T-helper 1 cell treated with Interleukin-12 subunit alpha and Interleukin-12 subunit beta and Interleukin-4 antibody, amounts not matched to agents 30 μg/mL and 1 μg/mL, for 36 hours (primary cell): Measurements from ENCODE around the gene SLC11A2.
"Not testable (repeated sequence)": the region's sequence is repeated elsewhere in the genome, so short reads cannot be mapped to it uniquely, and the experiment has no call there.

Experiments used
- H3K27ac Mint-ChIP-seq: one replicate; pipeline ENCODE4 v1.8.0; 2021; ENCODE audit warnings: mild to moderate bottlenecking, mixed read lengths
- H3K27me3 Mint-ChIP-seq: one replicate; pipeline ENCODE4 v1.8.0; 2021; ENCODE audit warnings: low read depth, mixed read lengths
- H3K36me3 Mint-ChIP-seq: one replicate; pipeline ENCODE4 v1.8.0; 2021; ENCODE audit warnings: low read depth, mixed read lengths
- H3K4me1 Mint-ChIP-seq: one replicate; pipeline ENCODE4 v1.8.0; 2021; ENCODE audit warnings: low read depth, mixed read lengths
- H3K4me3 Mint-ChIP-seq: one replicate; pipeline ENCODE4 v1.8.0; 2021; ENCODE audit warnings: mild to moderate bottlenecking, moderate library complexity, mixed read lengths
- H3K9me3 Mint-ChIP-seq: one replicate; pipeline ENCODE4 v1.8.0; 2021; ENCODE audit warnings: mixed read lengths

SLC11A2 gene

GRCh38 chr12:50933459-50934124 lies 92.6 kb downstream of the SLC11A2 start:
- Mint-ChIP-seq H3K9me3 (peaks cover 9% of the 10 kb centered on the region), H3K4me3 (no peak overlapping the region), H3K27me3 (no peaks in the 10 kb centered on the region), H3K27ac (no peak overlapping the region), H3K36me3 (peaks cover 2% of the 10 kb centered on the region), H3K4me1 (peaks cover 20% of the 10 kb centered on the region)

DNA sequence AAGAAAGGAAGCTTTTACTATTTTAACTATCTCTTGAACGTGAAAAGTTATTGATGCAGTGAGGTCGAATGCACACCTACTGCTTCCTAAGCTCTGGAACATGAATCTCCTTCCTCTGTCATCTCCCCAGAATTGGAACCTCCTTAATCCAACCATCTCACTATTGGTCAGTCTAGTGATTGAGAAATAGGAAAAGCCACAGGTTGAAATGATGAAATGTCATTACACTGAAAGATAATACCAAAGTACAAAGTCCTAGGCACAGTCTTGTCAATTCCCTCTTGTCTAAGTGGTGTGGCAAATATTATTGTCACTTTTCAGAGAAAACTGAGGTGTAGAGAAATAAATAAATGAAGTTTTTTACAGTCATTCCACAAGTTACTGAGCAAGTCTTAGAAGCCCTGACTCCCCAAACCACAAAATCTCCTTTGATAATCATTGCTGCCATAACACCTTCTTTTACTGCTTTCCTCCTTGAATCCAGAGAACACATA lies 93.3 kb downstream of the SLC11A2 start:
- Mint-ChIP-seq H3K9me3 (peaks cover 7% of the 10 kb centered on the region), H3K4me1 (peaks cover 22% of the 10 kb centered on the region), H3K27me3 (no peaks in the 10 kb centered on the region), H3K36me3 (no peaks in the 10 kb centered on the region), H3K4me3 (no peak overlapping the region), H3K27ac (no peak overlapping the region)

DNA sequence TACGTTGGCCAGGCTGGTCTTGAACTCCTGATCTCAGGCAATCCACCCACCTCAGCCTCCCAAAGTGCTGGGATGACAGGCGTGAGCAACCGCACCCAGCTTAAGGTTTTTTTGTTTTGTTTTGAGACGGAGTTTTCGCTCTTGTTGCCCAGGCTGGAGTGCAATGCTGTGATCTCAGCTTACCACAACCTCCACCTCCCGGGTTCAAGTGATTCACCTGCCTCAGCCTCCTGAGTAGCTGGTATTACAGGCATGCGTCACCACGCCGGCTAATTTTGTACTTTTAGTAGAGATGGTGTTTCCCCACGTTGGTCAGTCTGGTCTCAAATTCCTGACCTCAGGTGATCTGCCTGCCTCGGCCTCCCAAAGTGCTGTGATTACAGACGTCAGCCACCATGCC lies 95.7 kb downstream of the SLC11A2 start:
- H3K4me1 Mint-ChIP-seq = peaks cover 25% of the 10 kb centered on the region
- H3K36me3 Mint-ChIP-seq, H3K9me3 Mint-ChIP-seq, H3K27me3 Mint-ChIP-seq, H3K4me3 Mint-ChIP-seq, H3K27ac Mint-ChIP-seq: not testable (repeated sequence)

- Mint-ChIP-seq H3K4me1 (peaks cover 31% of the 10 kb centered on the region), H3K27ac (no peak overlapping the region), H3K36me3 (no peaks in the 10 kb centered on the region)
Measured at GRCh38 chr12:50929831-50930230, 96.4 kb downstream of the SLC11A2 start.

More at GRCh38 chr12:50929831-50930230, 96.4 kb downstream of the SLC11A2 start:
- no peak overlapping the region for H3K4me3 Mint-ChIP-seq
- no peaks in the 10 kb centered on the region for H3K9me3 Mint-ChIP-seq
- no peaks in the 10 kb centered on the region for H3K27me3 Mint-ChIP-seq
